Kidney epithelial cell (primary cell): ENCODE results near the gene COL1A1. TPM values are rescaled to one million over a fixed set of nuclear protein-coding genes. Genes with fewer than 3 reads are reported as not detected.

Source experiments
- DNase-seq: peaks from one replicate; pipeline ENCODE4 v3.0.0-alpha.2; 2010; ENCODE audit warnings: low read depth
- H3K27me3 ChIP-seq: 2 replicates; pipeline ENCODE4 v1.6.0; 2011; ENCODE audit warnings: low read length; ENCODE audit not compliant: control insufficient read depth, insufficient read depth
- H3K36me3 ChIP-seq: 2 replicates; pipeline ENCODE4 v1.5.1; 2011; ENCODE audit warnings: low read length; ENCODE audit not compliant: control insufficient read depth, insufficient read depth
- H3K4me3 ChIP-seq: 2 replicates; pipeline ENCODE4 v1.5.1; 2011; ENCODE audit warnings: low read depth, mild to moderate bottlenecking, control low read depth, low read length
- total RNA-seq: library from RNA; depleted of rRNA; stranded (reverse); fragments of >200 nt; gene quantifications from 2 replicates; pipeline ENCODE4 v1.2.3, GENCODE V29; 2015
- TF ChIP-seq, protein P1 (sequence below): IDR thresholded peaks from 2 replicates; pipeline ENCODE4 v1.5.1; 2011; ENCODE audit warnings: mild to moderate bottlenecking, moderate library complexity, low read length, control low read depth, inconsistent platforms; ENCODE audit not compliant: insufficient read depth, poor library complexity, severe bottlenecking

COL1A1 gene
- total RNA-seq, 1 donor from 2014 or later: 139 TPM

GRCh38 chr17:50238601-50239280 is 37.3 kb upstream of the COL1A1 start:
- no peak overlapping the region for H3K4me3 ChIP-seq
- no peaks in the 10 kb centered on the region for H3K27me3 ChIP-seq
- DNase-seq: no peak
- TF ChIP-seq, protein P1, sequence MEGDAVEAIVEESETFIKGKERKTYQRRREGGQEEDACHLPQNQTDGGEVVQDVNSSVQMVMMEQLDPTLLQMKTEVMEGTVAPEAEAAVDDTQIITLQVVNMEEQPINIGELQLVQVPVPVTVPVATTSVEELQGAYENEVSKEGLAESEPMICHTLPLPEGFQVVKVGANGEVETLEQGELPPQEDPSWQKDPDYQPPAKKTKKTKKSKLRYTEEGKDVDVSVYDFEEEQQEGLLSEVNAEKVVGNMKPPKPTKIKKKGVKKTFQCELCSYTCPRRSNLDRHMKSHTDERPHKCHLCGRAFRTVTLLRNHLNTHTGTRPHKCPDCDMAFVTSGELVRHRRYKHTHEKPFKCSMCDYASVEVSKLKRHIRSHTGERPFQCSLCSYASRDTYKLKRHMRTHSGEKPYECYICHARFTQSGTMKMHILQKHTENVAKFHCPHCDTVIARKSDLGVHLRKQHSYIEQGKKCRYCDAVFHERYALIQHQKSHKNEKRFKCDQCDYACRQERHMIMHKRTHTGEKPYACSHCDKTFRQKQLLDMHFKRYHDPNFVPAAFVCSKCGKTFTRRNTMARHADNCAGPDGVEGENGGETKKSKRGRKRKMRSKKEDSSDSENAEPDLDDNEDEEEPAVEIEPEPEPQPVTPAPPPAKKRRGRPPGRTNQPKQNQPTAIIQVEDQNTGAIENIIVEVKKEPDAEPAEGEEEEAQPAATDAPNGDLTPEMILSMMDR: no peak
- no peaks in the 10 kb centered on the region for H3K36me3 ChIP-seq

- Histone ChIP-seq H3K4me3 (no peak overlapping the region), H3K27me3 (no peaks in the 10 kb centered on the region), H3K36me3 (no peaks in the 10 kb centered on the region)
- TF ChIP-seq, protein P1: no peak
- DNase-seq: no peak
Observed at GRCh38 chr17:50237901-50238300, 36.5 kb upstream of the COL1A1 start.

DNA sequence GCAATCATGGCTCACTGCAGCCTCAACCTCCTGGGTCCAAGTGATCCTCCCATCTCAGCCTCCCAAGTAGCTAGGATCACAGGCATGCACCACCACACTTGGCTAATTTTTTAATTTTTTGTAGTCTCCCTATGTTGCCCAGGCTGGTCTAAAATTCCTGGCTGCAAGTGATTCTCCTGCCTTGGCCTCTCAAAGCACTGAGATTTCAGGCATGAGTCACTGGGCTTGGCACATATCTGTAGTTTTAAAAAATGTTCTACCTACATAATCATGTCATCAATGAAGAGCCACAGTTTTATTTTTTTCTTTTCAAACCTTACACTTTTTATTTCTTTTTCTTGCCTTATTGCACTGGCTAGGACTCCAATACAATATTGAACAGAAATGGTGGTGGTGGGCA is 33.1 kb upstream of the COL1A1 start:
- no peak overlapping the region for H3K4me3 ChIP-seq
- no peaks in the 10 kb centered on the region for H3K36me3 ChIP-seq
- H3K27me3 ChIP-seq: no peaks in the 10 kb centered on the region
- TF ChIP-seq, protein P1: no peak
- no peak for DNase-seq

DNA sequence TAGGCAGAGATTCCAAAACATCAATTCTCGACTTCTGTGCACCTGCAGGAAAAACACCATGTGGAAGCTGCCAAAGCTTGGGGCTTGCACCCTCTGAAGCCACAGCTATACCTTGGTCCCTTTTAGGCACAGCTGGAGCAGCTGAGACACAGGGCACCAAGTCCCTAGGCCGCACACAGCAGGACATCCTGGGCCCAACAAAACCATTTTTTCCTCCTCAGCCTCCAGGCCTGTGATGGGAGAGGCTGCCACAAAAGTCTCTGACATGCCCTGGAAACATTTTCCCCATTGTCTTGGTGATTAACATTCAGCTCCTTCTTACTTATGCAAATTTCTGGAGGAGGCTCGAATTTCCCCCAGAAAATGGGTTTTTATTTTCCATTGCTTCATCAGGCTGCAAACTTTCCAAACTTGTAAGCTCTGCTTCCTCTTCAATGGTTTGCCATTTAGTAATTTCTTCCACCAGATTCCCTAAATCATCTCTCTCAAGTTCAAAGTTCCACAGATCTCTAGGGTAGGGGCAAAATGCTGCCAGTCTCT is 24.3 kb upstream of the COL1A1 start:
- no peak overlapping the region for H3K4me3 ChIP-seq
- no peaks in the 10 kb centered on the region for H3K27me3 ChIP-seq
- DNase-seq: no peak
- TF ChIP-seq, protein P1: no peak
- no peaks in the 10 kb centered on the region for H3K36me3 ChIP-seq

- TF ChIP-seq, protein P1: no peak
- DNase-seq: no peak
- H3K27me3 ChIP-seq: no peaks in the 10 kb centered on the region
Observed at GRCh38 chr17:50222922-50223321, 21.5 kb upstream of the COL1A1 start.

More at GRCh38 chr17:50222922-50223321, 21.5 kb upstream of the COL1A1 start:
- Histone ChIP-seq H3K36me3 (no peaks in the 10 kb centered on the region), H3K4me3 (no peak overlapping the region)
